GM12892 (cell line): ENCODE measurements around the gene ATP11A.

Experiments
- DNase-seq: peaks from one replicate; pipeline ENCODE4 v3.0.0; 2011; ENCODE audit not compliant: insufficient read length
- FAIRE-seq: peaks from 2 replicates; lab custom pipeline; 2011; peaks lifted over from hg19 to GRCh38; lab: Jason Lieb, UNC
- POLR2A ChIP-seq: IDR thresholded peaks from 2 replicates; pipeline ENCODE4 v1.6.1; 2011; ENCODE audit warnings: low read depth, low read length, control low read depth
- POLR2AphosphoS5 ChIP-seq: IDR thresholded peaks from 2 replicates; pipeline ENCODE4 v1.6.1; 2011; ENCODE audit warnings: low read depth, low read length, control low read depth
- TAF1 ChIP-seq: IDR thresholded peaks from 2 replicates; pipeline ENCODE4 v1.6.1; 2011; ENCODE audit warnings: low read depth, mild to moderate bottlenecking, control low read depth, low read length, borderline replicate concordance

ATP11A gene

GRCh38 chr13:112766336-112766735 is 76.5 kb downstream of the ATP11A start:
- no peak for TF ChIP-seq POLR2AphosphoS5
- no peak for TF ChIP-seq TAF1
- TF ChIP-seq POLR2A = no peak
- DNase-seq (no peak), FAIRE-seq (no peak)

GRCh38 chr13:112767506-112768471 is 78.0 kb downstream of the ATP11A start:
- FAIRE-seq (peak; percentile 93), DNase-seq (peak; percentile 76)
- TF ChIP-seq TAF1 = no peak
- no peak for TF ChIP-seq POLR2AphosphoS5
- TF ChIP-seq POLR2A = no peak

- FAIRE-seq (peak; percentile 79), DNase-seq (no peak)
- no peak for TF ChIP-seq TAF1
- TF ChIP-seq POLR2A = no peak
- no peak for TF ChIP-seq POLR2AphosphoS5
Measured at GRCh38 chr13:112768795-112769481, 79.1 kb downstream of the ATP11A start.

- FAIRE-seq (no peak), DNase-seq (no peak)
- no peak for TF ChIP-seq TAF1
- TF ChIP-seq POLR2AphosphoS5 = no peak
- no peak for TF ChIP-seq POLR2A
Measured at GRCh38 chr13:112769615-112770014, 79.8 kb downstream of the ATP11A start.

GRCh38 chr13:112770504-112770903 is 80.7 kb downstream of the ATP11A start:
- DNase-seq (no peak), FAIRE-seq (no peak)
- no peak for TF ChIP-seq POLR2AphosphoS5
- no peak for TF ChIP-seq TAF1
- no peak for TF ChIP-seq POLR2A

GRCh38 chr13:112771139-112771876 is 81.5 kb downstream of the ATP11A start:
- TF ChIP-seq POLR2A (no peak), TAF1 (no peak), POLR2AphosphoS5 (no peak)
- no peak for FAIRE-seq
- no peak for DNase-seq

- DNase-seq (no peak), FAIRE-seq (no peak)
- TF ChIP-seq POLR2A = no peak
- no peak for TF ChIP-seq POLR2AphosphoS5
- no peak for TF ChIP-seq TAF1
Measured at GRCh38 chr13:112771877-112772538, 82.2 kb downstream of the ATP11A start.

GRCh38 chr13:112772539-112772909 is 82.7 kb downstream of the ATP11A start:
- FAIRE-seq (no peak), DNase-seq (no peak)
- TF ChIP-seq POLR2AphosphoS5 (no peak), POLR2A (no peak), TAF1 (no peak)

- DNase-seq = no peak
- FAIRE-seq = no peak
- no peak for TF ChIP-seq TAF1
- TF ChIP-seq POLR2AphosphoS5 = no peak
- TF ChIP-seq POLR2A = no peak
Measured at GRCh38 chr13:112772929-112773328, 83.1 kb downstream of the ATP11A start.

- no peak for DNase-seq
- no peak for TF ChIP-seq TAF1
- no peak for FAIRE-seq
Measured at GRCh38 chr13:112773601-112774447, 84.0 kb downstream of the ATP11A start.

- FAIRE-seq = no peak
- TF ChIP-seq TAF1 = no peak
- DNase-seq = no peak
Measured at GRCh38 chr13:112774448-112774792, 84.6 kb downstream of the ATP11A start.
